Measurements from ENCODE around the gene CACNA1I.

DNA sequence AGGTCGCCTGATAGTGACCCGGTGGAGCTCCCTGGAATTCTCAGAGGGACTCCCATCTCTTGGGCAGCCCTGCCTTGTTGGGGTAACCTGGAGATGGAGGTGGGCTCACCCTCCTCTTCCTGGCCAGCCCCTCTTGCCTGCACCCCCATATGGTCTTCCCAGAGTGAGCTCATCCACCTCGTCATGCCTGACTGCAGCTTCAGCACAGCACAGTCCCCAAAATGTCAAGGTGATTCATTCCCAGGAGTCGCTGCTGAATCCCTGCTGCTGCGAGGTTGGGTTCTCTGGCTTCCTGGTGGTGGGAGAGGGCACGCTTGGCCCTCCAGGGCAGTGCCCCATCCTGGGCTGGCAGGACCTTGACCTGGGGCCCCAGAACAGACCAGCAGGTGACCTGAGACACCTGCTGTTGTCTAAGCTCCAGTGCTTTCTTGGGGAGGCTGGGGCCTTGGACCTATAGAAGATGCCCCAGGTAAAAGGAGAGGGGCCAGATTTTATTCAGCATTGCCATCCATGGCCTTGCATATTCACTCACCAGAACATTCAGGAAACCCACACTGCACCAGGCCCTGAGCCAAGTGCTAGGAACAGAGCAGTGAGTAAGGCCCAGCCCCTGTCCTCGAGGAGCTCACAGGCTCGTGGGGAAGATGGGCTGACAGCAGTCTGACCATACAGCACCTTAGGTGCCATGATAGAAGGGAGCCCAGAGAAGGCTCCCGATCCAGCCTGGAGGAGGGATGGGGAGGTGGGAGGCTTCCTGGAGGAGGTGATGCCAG lies 72.9 kb downstream of the CACNA1I start:
- TF ChIP-seq TAF1 (IDR thresholded peaks at IDR 0.05; ENCODE audit: borderline replicate concordance, low read depth, low read length) (no peak), CTCF (IDR thresholded peaks at IDR 0.05) (no peak), FOSL2 (IDR thresholded peaks at IDR 0.05; ENCODE audit: borderline replicate concordance, low read depth) (no peak), EP300 (IDR thresholded peaks at IDR 0.05; ENCODE audit: borderline replicate concordance in 1 of 2, low read depth in 1 of 2, low read length in 1 of 2) (no peak), CHD2 (IDR thresholded peaks at IDR 0.05; ENCODE audit: low read length, partially characterized antibody) (no peak), FOXM1 (IDR thresholded peaks at IDR 0.05; ENCODE audit: low read depth) (no peak), YY1 (IDR thresholded peaks at IDR 0.05; ENCODE audit: low read depth) (no peak), SMC3 (IDR thresholded peaks at IDR 0.05; ENCODE audit: low read depth, low read length) (no peak)
- TF ChIP-seq, protein P1, sequence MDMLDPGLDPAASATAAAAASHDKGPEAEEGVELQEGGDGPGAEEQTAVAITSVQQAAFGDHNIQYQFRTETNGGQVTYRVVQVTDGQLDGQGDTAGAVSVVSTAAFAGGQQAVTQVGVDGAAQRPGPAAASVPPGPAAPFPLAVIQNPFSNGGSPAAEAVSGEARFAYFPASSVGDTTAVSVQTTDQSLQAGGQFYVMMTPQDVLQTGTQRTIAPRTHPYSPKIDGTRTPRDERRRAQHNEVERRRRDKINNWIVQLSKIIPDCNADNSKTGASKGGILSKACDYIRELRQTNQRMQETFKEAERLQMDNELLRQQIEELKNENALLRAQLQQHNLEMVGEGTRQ (IDR thresholded peaks at IDR 0.05; ENCODE audit: borderline replicate concordance, low read depth, low read length) = no peak

All from SK-N-SH (cell line).